ENCODE results near the gene SLC6A17.

DNA sequence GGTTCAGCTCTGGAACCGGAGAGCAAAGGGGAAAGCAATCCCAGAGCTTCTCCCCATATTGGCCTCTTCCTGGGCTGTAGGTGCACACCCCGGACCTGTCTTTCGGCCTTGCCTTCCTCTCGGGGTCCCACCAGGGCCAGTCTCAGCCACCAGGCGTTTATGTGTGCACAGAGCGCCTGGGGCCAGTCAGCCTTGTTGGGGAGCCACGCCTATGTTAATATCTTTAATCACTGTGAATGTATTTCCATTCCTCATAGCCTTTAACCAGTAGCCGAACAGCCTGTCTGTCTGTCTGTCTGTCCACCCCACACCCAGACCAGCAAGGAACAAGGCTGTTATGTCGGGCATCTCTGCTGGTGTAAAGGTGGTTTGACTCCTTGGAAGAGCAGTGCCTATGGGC lies 78.6 kb downstream of the SLC6A17 start:
- TF ChIP-seq, protein P1, sequence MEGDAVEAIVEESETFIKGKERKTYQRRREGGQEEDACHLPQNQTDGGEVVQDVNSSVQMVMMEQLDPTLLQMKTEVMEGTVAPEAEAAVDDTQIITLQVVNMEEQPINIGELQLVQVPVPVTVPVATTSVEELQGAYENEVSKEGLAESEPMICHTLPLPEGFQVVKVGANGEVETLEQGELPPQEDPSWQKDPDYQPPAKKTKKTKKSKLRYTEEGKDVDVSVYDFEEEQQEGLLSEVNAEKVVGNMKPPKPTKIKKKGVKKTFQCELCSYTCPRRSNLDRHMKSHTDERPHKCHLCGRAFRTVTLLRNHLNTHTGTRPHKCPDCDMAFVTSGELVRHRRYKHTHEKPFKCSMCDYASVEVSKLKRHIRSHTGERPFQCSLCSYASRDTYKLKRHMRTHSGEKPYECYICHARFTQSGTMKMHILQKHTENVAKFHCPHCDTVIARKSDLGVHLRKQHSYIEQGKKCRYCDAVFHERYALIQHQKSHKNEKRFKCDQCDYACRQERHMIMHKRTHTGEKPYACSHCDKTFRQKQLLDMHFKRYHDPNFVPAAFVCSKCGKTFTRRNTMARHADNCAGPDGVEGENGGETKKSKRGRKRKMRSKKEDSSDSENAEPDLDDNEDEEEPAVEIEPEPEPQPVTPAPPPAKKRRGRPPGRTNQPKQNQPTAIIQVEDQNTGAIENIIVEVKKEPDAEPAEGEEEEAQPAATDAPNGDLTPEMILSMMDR (IDR thresholded peaks at IDR 0.05; ENCODE audit: low read depth, low read length): no peak
- TF ChIP-seq EZH2phosphoT487 (IDR thresholded peaks at IDR 0.05; ENCODE audit: low read depth): no peak
